ENCODE data around the gene STAT5B.

STAT5B gene

GRCh38 chr17:42169351-42169750 is 106.8 kb downstream of the STAT5B start:
- no peak for DNase-seq

- no peak for DNase-seq
These were observed 108.4 kb downstream of the STAT5B start for GRCh38 chr17:42167807-42168206.

GRCh38 chr17:42166196-42166763 is 109.9 kb downstream of the STAT5B start:
- DNase-seq = no peak

GRCh38 chr17:42165751-42166150 is 110.4 kb downstream of the STAT5B start:
- no peak for DNase-seq

DNA sequence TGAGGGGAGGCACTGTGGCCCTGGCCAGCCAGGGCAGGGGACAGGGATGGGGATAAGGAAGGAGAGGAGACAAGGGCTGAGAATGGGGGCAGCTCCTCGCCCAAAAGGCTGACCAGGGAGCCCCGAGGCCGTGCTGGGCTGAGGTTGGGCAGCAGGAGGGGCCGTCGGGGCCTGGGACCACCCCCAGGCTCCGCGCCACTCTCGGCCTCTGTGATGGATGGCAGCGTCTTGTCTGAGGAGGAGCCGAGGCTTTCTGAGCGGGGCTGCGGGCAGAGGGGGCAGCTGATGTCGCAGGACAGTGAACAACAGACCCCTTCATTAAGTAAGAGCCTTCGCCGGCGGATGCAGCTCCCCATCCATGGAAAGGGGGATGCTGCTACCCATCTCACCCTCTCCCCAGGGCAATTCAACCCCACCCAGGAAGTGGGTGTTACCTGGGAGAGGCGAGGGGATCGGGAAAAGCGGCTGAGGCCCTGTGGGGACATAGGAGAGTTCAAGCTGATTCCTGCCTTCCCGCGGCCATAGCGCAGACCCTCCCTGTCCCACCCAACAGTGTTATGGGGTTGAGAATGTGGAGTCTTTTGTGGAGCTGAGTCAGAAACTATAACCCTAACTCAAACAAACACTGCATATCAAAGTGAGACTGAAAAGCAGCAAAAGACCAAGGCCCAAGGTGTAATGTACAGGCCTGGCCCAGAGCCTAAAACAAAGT is 112.3 kb downstream of the STAT5B start:
- no peak for DNase-seq

GRCh38 chr17:42163113-42163512 is 113.1 kb downstream of the STAT5B start:
- no peak for DNase-seq

GRCh38 chr17:42160531-42160910 is 115.7 kb downstream of the STAT5B start:
- no peak for DNase-seq

DNA sequence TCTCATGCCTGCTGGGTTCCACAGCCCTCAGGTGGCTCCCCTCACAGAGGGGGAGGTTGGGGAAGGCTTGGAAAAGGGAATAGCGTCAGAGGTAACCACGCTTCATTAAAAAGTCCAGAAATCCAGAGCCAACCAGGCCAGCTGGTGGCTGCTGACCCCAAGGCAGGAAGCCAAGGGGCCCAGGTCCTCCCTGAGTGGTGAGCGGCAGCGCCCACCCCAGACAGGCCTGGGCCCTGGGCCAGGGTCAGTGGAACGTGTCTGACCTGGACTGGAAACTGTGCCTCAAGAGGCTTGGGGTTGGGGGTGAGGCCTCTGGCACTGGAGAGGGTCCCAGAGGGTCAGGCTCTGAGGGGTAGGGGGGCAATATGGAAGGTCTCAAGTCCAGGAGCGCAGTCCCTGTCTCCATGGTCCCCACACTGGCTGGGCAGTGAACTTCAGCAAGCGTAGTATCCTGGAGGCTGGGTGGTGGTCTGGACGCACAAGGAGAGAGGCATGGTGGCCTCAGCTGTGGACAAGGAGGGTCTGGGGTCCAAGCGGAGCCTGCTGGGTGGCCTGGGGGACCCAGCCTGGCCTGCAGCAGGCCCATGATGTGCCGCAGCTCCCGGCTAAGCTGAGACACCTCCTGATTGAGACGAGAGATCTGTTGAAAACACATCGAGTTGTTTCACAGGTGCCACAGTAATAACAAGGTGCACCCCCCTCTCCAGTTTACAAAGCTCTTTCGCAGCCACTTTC is 116.2 kb downstream of the STAT5B start:
- DNase-seq = no peak

DNA sequence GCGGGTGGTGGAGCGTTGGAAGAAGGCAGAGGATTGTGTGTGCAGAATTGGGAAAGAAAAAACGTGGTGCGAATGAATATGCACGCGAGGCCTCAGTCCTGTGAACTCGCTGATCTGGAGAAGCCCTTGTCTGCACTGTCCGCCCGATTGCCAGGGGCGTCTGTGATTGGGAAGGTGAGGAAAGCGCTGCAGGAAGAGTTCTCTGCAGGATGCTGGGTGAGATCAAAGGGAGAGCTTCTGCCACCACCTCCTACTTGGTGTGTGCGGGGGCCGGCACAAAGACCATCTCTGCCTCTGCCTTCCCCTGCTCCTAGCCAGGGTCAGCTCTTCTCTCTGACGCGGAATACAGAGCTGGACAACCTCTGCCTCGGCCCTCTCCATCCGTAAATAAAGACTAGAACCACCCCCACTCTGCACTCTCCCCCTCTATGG is 120.6 kb downstream of the STAT5B start:
- DNase-seq = no peak

DNA sequence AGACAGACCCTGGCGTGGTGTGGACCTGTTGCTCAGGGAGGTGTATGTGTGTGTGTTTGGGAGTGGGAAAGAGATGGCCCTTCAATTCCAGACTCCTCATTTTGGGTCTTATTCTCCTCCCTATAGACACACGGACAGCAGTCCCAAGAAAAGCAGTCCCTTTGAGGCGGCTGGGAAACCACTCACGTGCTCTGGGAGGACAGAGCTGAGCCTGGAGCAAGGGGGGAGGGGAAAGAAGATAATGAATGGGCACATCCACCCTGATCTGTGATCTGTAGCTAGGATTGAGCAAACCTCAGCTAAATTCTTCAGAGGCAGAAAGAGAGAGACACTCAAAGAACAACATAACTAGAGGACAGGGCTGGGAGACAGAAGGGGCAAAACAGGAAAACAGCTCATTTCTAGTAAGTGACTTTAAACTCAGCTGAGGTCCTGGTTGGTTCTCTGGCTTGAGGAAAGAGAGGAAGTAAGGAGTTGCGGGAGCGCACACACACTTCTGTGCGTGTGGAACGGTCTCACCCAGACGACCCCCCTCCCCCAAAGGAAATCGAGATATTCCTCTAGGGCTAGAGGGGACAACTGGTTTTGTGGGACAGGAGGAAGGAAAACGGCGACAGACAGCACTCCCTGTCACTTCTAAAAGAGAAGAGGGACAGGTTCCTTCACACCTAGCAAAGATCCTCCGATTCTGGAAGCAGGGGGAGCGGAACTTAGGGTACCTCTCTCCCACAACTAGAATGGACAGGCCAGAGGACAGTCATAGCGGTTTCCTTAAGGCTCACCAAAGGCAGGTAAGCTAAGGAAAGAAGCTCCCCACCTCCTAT is 122.1 kb downstream of the STAT5B start:
- DNase-seq = no peak
